GM23338 (cell line): ENCODE results near the gene MARK3. TPM values are rescaled to one million over a fixed set of nuclear protein-coding genes. Genes with fewer than 3 reads are reported as not detected.

Experiments used
- ATAC-seq: fragments of 200-7000 bp; cut with Tn5 transposase; 3 replicates; pipeline ENCODE4 v1.9.1; 2020
- DNase-seq: peaks from one replicate; pipeline ENCODE4 v3.0.0-alpha.2; 2015; ENCODE audit warnings: low spot score
- H2AFZ ChIP-seq: fragments of 200-600 bp; sonication (generic); 2 replicates; pipeline ENCODE4 v1.8.0; 2016; ENCODE audit warnings: antibody characterized with exemption, mild to moderate bottlenecking, moderate library complexity
- H3F3A ChIP-seq: fragments of 200-600 bp; sonication (generic); replicated peaks from 2 replicates; pipeline ENCODE4 v1.8.0; 2017; ENCODE audit warnings: antibody characterized with exemption, mixed run types, low read depth
- H3K27ac ChIP-seq: fragments of 200-600 bp; sonication (generic); 2 replicates; pipeline ENCODE4 v1.6.1; 2016; ENCODE audit warnings: low read depth
- H3K27me3 ChIP-seq: fragments of 200-600 bp; sonication (generic); 2 replicates; pipeline ENCODE4 v1.8.0; 2016; ENCODE audit warnings: mild to moderate bottlenecking, mixed run types, moderate library complexity; ENCODE audit not compliant: insufficient read depth
- H3K36me3 ChIP-seq: fragments of 200-600 bp; sonication (generic); 2 replicates; pipeline ENCODE4 v1.8.0; 2016; ENCODE audit warnings: mild to moderate bottlenecking; ENCODE audit not compliant: insufficient read depth
- H3K4me1 ChIP-seq: fragments of 200-600 bp; sonication (generic); 2 replicates; pipeline ENCODE4 v1.8.0; 2016; ENCODE audit warnings: mild to moderate bottlenecking, moderate library complexity; ENCODE audit not compliant: insufficient read depth
- H3K4me2 ChIP-seq: fragments of 200-600 bp; sonication (generic); 2 replicates; pipeline ENCODE4 v1.7.1; 2017; ENCODE audit warnings: mixed run types
- H3K4me3 ChIP-seq: fragments of 200-600 bp; sonication (generic); 2 replicates; pipeline ENCODE4 v1.6.1; 2016; ENCODE audit warnings: mixed run types
- H3K79me2 ChIP-seq: fragments of 200-600 bp; sonication (generic); replicated peaks from 2 replicates; pipeline ENCODE4 v1.8.0; 2017; ENCODE audit warnings: mild to moderate bottlenecking; ENCODE audit not compliant: insufficient read depth
- H3K9me2 ChIP-seq: fragments of 200-600 bp; sonication (generic); 2 replicates; pipeline ENCODE4 v1.8.0; 2017; ENCODE audit not compliant: insufficient read depth
- H4K20me1 ChIP-seq: fragments of 200-600 bp; sonication (generic); replicated peaks from 2 replicates; pipeline ENCODE4 v1.8.0; 2017; ENCODE audit warnings: mild to moderate bottlenecking; ENCODE audit not compliant: insufficient read depth
- H3K27ac Mint-ChIP-seq: 2 replicates; pipeline ENCODE4 v1.8.0; 2020; ENCODE audit warnings: inconsistent platforms, mild to moderate bottlenecking, moderate library complexity, mixed read lengths
- H3K27me3 Mint-ChIP-seq: 3 replicates; pipeline ENCODE4 v1.8.0; 2022; ENCODE audit warnings: low read depth, mild to moderate bottlenecking, moderate library complexity, mixed read lengths, inconsistent platforms; ENCODE audit not compliant: insufficient read depth, poor library complexity
- H3K36me3 Mint-ChIP-seq: 3 replicates; pipeline ENCODE4 v1.8.0; 2021; ENCODE audit warnings: low read depth, mild to moderate bottlenecking, inconsistent platforms, moderate library complexity, mixed read lengths
- H3K4me1 Mint-ChIP-seq: 3 replicates; pipeline ENCODE4 v1.8.0; 2020; ENCODE audit warnings: mild to moderate bottlenecking, inconsistent platforms, mixed read lengths
- H3K4me3 Mint-ChIP-seq: 3 replicates; pipeline ENCODE4 v1.8.0; 2021; ENCODE audit warnings: moderate library complexity, mild to moderate bottlenecking, inconsistent platforms, mixed read lengths
- H3K9me3 Mint-ChIP-seq: 3 replicates; pipeline ENCODE4 v1.8.0; 2020; ENCODE audit warnings: moderate library complexity, mild to moderate bottlenecking, inconsistent platforms, mixed read lengths
- CREB1 ChIP-seq: fragments of 250-450 bp; sonication (Bioruptor Pico); IDR thresholded peaks from 2 replicates; pipeline ENCODE4 v1.5.0; 2020; ENCODE audit warnings: low read depth, mild to moderate bottlenecking, moderate library complexity
- CTCF ChIP-seq, 2 experiments: fragments of 200-600 bp in 1 of 2; sonication (generic) in 1 of 2; conservative IDR thresholded peaks; 2 replicates each; pipeline versions ENCODE4 v1.5.1 to v1.6.1; 2016 to 2017; ENCODE audit warnings: antibody characterized with exemption in 2 of 2, low read depth in 2 of 2, mild to moderate bottlenecking in 2 of 2, moderate library complexity in 1 of 2
- EZH2 ChIP-seq: fragments of 200-600 bp; sonication (generic); IDR thresholded peaks from one replicate; pipeline ENCODE4 v1.8.0; 2017; ENCODE audit warnings: antibody characterized with exemption, mild to moderate bottlenecking, low read depth; ENCODE audit not compliant: unreplicated experiment
- EZH2phosphoT487 ChIP-seq: fragments of 200-600 bp; sonication (generic); IDR thresholded peaks from one replicate; pipeline ENCODE4 v1.8.1; 2018; ENCODE audit warnings: antibody characterized with exemption; ENCODE audit not compliant: unreplicated experiment
- JUNB ChIP-seq: IDR thresholded peaks from one replicate; pipeline ENCODE4 v1.6.1; 2016; ENCODE audit warnings: antibody characterized with exemption; ENCODE audit not compliant: unreplicated experiment
- NANOG ChIP-seq: IDR thresholded peaks from 2 replicates; pipeline ENCODE4 v1.6.1; 2016; ENCODE audit warnings: antibody characterized with exemption, borderline replicate concordance
- REST ChIP-seq: IDR thresholded peaks from one replicate; pipeline ENCODE4 v1.6.1; 2018; ENCODE audit warnings: antibody characterized with exemption; ENCODE audit not compliant: unreplicated experiment
- ZNF114 ChIP-seq: fragments of 250-450 bp; sonication (Bioruptor Pico); IDR thresholded peaks from 2 replicates; pipeline ENCODE4 v1.5.0; 2020; ENCODE audit warnings: mild to moderate bottlenecking, moderate library complexity
- polyA plus RNA-seq: library from polyadenylated mRNA; unstranded; fragments of >200 nt; fragmentation: Nextera tagmentation; extraction: Ambion mirVana; gene quantifications from 2 replicates; pipeline ENCODE4 v1.2.1, GENCODE V29; 2016
- total RNA-seq: library from RNA; depleted of rRNA; stranded (reverse); fragments of >200 nt; shearing (Covaris generic); gene quantifications from 2 replicates; pipeline ENCODE4 v1.2.3, GENCODE V29; 2014
- TF ChIP-seq, protein P1 (sequence below): IDR thresholded peaks from 2 replicates; pipeline ENCODE4 v1.6.1; 2016; ENCODE audit warnings: antibody characterized with exemption
- TF ChIP-seq, protein P2 (sequence below): fragments of 250-450 bp; sonication (Bioruptor Pico); IDR thresholded peaks from 2 replicates; pipeline ENCODE4 v1.5.0; 2020; ENCODE audit warnings: mild to moderate bottlenecking, moderate library complexity

Gene MARK3
- total and polyA plus RNA-seq, 2 experiments from 2014 or later: 45.9 to 69.7 TPM

DNA sequence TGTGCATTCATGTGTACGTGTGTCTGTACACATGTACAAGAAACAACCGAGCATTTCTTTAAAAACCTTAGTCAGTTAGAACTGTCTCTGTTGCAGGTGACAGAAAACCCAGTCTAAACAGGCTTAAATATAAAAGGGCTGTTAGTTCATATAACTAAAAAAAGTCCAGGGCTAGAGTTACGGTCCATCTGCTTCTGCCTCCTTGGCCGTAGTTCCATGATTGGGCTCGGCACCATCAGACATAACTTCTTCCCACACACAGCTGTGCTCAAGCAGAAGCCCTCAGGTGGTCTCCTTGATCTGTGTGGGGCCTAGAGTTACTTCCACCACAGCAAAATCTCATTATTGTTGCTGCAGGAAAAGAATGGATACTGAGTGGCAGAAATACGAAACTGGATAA lies 102.9 kb downstream of the MARK3 start:
- Mint-ChIP-seq H3K36me3 (peaks cover 23% of the 10 kb centered on the region), H3K27ac (no peak overlapping the region), H3K4me1 (no peaks in the 10 kb centered on the region), H3K27me3 (no peaks in the 10 kb centered on the region), H3K4me3 (no peak overlapping the region), H3K9me3 (no peaks in the 10 kb centered on the region)
- no peaks in the 10 kb centered on the region for H3K4me1 ChIP-seq
- no peaks in the 10 kb centered on the region for H3K27me3 ChIP-seq
- no peak overlapping the region for H2AFZ ChIP-seq
- no peak overlapping the region for H3K4me3 ChIP-seq
- no peaks in the 10 kb centered on the region for H3K9me2 ChIP-seq
- 0 out of 2 replicates have a peak, but pooled peaks cover 2% of the 10 kb centered on the region for H3F3A ChIP-seq
- peaks cover 1% of the 10 kb centered on the region; the same call in 1 of the 2 replicates for H4K20me1 ChIP-seq
- no peak overlapping the region for H3K4me2 ChIP-seq
- H3K79me2 ChIP-seq: no peaks in the 10 kb centered on the region
- TF ChIP-seq EZH2 (no peak), EZH2phosphoT487 (no peak), ZNF114 (CRISPR knock-in tag) (no peak), JUNB (no peak), REST (no peak), CTCF (conservative IDR thresholded peaks at IDR 0.05; ENCODE audit: low read depth in 2 of 2) (no peak), NANOG (no peak), CREB1 (CRISPR knock-in tag) (no peak)
- TF ChIP-seq, protein P1, sequence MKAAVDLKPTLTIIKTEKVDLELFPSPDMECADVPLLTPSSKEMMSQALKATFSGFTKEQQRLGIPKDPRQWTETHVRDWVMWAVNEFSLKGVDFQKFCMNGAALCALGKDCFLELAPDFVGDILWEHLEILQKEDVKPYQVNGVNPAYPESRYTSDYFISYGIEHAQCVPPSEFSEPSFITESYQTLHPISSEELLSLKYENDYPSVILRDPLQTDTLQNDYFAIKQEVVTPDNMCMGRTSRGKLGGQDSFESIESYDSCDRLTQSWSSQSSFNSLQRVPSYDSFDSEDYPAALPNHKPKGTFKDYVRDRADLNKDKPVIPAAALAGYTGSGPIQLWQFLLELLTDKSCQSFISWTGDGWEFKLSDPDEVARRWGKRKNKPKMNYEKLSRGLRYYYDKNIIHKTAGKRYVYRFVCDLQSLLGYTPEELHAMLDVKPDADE: no peak
- TF ChIP-seq, protein P2, sequence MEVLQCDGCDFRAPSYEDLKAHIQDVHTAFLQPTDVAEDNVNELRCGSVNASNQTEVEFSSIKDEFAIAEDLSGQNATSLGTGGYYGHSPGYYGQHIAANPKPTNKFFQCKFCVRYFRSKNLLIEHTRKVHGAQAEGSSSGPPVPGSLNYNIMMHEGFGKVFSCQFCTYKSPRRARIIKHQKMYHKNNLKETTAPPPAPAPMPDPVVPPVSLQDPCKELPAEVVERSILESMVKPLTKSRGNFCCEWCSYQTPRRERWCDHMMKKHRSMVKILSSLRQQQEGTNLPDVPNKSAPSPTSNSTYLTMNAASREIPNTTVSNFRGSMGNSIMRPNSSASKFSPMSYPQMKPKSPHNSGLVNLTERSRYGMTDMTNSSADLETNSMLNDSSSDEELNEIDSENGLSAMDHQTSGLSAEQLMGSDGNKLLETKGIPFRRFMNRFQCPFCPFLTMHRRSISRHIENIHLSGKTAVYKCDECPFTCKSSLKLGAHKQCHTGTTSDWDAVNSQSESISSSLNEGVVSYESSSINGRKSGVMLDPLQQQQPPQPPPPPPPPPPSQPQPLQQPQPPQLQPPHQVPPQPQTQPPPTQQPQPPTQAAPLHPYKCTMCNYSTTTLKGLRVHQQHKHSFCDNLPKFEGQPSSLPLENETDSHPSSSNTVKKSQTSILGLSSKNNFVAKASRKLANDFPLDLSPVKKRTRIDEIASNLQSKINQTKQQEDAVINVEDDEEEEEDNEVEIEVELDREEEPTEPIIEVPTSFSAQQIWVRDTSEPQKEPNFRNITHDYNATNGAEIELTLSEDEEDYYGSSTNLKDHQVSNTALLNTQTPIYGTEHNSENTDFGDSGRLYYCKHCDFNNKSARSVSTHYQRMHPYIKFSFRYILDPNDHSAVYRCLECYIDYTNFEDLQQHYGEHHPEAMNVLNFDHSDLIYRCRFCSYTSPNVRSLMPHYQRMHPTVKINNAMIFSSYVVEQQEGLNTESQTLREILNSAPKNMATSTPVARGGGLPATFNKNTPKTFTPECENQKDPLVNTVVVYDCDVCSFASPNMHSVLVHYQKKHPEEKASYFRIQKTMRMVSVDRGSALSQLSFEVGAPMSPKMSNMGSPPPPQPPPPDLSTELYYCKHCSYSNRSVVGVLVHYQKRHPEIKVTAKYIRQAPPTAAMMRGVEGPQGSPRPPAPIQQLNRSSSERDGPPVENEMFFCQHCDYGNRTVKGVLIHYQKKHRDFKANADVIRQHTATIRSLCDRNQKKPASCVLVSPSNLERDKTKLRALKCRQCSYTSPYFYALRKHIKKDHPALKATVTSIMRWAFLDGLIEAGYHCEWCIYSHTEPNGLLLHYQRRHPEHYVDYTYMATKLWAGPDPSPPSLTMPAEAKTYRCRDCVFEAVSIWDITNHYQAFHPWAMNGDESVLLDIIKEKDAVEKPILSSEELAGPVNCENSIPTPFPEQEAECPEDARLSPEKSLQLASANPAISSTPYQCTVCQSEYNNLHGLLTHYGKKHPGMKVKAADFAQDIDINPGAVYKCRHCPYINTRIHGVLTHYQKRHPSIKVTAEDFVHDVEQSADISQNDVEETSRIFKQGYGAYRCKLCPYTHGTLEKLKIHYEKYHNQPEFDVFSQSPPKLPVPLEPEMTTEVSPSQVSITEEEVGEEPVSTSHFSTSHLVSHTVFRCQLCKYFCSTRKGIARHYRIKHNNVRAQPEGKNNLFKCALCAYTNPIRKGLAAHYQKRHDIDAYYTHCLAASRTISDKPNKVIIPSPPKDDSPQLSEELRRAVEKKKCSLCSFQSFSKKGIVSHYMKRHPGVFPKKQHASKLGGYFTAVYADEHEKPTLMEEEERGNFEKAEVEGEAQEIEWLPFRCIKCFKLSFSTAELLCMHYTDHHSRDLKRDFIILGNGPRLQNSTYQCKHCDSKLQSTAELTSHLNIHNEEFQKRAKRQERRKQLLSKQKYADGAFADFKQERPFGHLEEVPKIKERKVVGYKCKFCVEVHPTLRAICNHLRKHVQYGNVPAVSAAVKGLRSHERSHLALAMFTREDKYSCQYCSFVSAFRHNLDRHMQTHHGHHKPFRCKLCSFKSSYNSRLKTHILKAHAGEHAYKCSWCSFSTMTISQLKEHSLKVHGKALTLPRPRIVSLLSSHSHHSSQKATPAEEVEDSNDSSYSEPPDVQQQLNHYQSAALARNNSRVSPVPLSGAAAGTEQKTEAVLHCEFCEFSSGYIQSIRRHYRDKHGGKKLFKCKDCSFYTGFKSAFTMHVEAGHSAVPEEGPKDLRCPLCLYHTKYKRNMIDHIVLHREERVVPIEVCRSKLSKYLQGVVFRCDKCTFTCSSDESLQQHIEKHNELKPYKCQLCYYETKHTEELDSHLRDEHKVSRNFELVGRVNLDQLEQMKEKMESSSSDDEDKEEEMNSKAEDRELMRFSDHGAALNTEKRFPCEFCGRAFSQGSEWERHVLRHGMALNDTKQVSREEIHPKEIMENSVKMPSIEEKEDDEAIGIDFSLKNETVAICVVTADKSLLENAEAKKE (CRISPR knock-in tag): no peak
- DNase-seq: no peak
- H3K36me3 ChIP-seq: peaks cover 19% of the 10 kb centered on the region; the same call in 1 of the 2 replicates
- H3K27ac ChIP-seq: no peak overlapping the region
- ATAC-seq: no peak
